Measurements from ENCODE around the gene ATP10B. TPM values are rescaled to one million over a fixed set of nuclear protein-coding genes. Genes with fewer than 3 reads are reported as not detected.
A peak's percentile ranks its signal among the peaks of the same experiment; 100 is the strongest.
"Not testable (repeated sequence)": the region's sequence is repeated elsewhere in the genome, so short reads cannot be mapped to it uniquely, and the experiment has no call there.

The ATP10B gene
- polyA plus RNA-seq, 1 donor (not counting 4 experiments of a cell fraction or from before 2014, with no cell fraction given): 0.25 TPM

DNA sequence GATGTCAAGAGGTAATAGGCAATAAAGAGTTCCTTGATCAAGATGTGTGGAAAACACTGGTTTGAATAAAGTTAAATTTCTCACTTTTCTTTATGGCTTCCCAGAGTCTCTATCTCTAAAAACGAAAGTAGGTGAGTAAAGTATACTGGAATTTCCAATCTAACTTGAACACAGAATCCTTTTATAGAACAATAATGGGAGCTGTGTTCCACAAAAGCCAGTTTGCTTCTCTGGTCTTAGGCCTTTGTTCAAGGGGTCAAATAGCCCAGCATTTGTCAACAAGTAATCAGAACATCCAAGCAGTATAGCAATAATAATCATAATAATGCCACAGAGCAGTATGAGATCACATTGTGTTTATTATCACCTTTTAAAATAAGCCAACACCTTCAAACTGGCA is 20.2 kb downstream of the ATP10B start:
- Histone ChIP-seq H3K9ac (ENCODE audit: control insufficient read depth, extremely low read depth, insufficient read depth, low read length) (no peak overlapping the region), H3K9me3 (ENCODE audit: control insufficient read depth, low read depth, low read length) (peaks cover 7% of the 10 kb centered on the region), H3K36me3 (ENCODE audit: control insufficient read depth in 2 of 2, extremely low read depth in 1 of 2, insufficient read depth in 2 of 2, low read length in 2 of 2) (no peaks in the 10 kb centered on the region), H3K9me1 (ENCODE audit: control insufficient read depth, extremely low read depth, insufficient read depth, low read length) (no peaks in the 10 kb centered on the region), H3K4me1 (ENCODE audit: control insufficient read depth, extremely low read depth, insufficient read depth, low read length) (peaks cover 7% of the 10 kb centered on the region), H3K79me2 (ENCODE audit: control insufficient read depth, insufficient read depth, low read length) (no peaks in the 10 kb centered on the region), H3K4me2 (ENCODE audit: control insufficient read depth, extremely low read depth, insufficient read depth, low read depth, low read length) (no peak overlapping the region), H4K20me1 (ENCODE audit: control insufficient read depth, extremely low read depth, insufficient read depth, low read length) (no peaks in the 10 kb centered on the region), H3K27ac (ENCODE audit: control insufficient read depth, insufficient read depth, low read length) (no peak overlapping the region), H2AFZ (ENCODE audit: control insufficient read depth, low read length) (no peak overlapping the region), H3K27me3 (ENCODE audit: control insufficient read depth, extremely low read depth, insufficient read depth, low read length) (no peaks in the 10 kb centered on the region), H3K4me3 (ENCODE audit: control insufficient read depth in 2 of 3, extremely low read depth in 1 of 3, insufficient read depth in 2 of 3, low read depth in 1 of 3, low read length in 3 of 3) (no peak overlapping the region)
- TF ChIP-seq EZH2 (IDR thresholded peaks at IDR 0.05; ENCODE audit: low read length): no peak
- TF ChIP-seq, protein P1, sequence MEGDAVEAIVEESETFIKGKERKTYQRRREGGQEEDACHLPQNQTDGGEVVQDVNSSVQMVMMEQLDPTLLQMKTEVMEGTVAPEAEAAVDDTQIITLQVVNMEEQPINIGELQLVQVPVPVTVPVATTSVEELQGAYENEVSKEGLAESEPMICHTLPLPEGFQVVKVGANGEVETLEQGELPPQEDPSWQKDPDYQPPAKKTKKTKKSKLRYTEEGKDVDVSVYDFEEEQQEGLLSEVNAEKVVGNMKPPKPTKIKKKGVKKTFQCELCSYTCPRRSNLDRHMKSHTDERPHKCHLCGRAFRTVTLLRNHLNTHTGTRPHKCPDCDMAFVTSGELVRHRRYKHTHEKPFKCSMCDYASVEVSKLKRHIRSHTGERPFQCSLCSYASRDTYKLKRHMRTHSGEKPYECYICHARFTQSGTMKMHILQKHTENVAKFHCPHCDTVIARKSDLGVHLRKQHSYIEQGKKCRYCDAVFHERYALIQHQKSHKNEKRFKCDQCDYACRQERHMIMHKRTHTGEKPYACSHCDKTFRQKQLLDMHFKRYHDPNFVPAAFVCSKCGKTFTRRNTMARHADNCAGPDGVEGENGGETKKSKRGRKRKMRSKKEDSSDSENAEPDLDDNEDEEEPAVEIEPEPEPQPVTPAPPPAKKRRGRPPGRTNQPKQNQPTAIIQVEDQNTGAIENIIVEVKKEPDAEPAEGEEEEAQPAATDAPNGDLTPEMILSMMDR (optimal IDR thresholded peaks at IDR 0.05 in 1 of 3, IDR thresholded peaks at IDR 0.05 in 1 of 3, conservative IDR thresholded peaks at IDR 0.05 in 1 of 3; ENCODE audit: extremely low read depth in 1 of 3, insufficient read depth in 2 of 3, low read length in 3 of 3): no peak
- DNase-seq (ENCODE audit: low read depth, low spot score) (no peak), FAIRE-seq (no peak)
- dilution Hi-C loops (cut with MboI; ENCODE audit: extremely low pct_ligation_motif_present, low sequenced_read_pairs): no loop called here

DNA sequence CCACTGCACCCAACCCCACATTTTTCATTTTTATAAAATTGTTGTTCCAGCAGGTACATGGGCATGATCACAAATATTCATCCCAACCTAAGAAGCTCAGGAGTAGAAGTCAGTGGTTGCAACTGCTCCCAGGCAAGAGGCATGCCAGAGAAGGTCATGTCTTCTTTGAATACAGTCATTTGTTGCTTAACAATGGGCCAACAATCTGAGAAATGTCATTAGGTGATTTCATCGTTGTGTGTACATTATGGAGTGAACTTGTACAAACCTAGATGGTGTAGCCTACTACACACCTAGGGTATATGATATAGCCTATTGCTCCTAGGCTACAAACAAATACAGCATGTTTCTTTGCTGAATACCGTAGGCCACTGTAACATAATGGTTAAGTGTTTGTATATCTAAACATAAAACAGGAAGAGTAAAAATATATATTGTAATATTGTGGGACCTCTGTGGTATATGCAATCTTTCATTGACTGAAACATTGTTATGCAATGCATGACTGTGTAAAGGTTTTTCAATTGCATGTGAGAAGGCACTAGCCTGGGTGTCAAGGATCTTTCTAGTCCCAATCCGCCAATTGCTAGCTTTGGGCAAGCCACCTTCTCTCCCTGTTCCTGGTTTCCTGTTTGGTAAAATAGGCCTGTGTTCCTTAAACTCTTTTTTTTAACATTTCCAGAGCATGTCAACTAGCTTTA is 27.6 kb downstream of the ATP10B start:
- dilution Hi-C loops (cut with MboI; ENCODE audit: extremely low pct_ligation_motif_present, low sequenced_read_pairs): no loop called here

DNA sequence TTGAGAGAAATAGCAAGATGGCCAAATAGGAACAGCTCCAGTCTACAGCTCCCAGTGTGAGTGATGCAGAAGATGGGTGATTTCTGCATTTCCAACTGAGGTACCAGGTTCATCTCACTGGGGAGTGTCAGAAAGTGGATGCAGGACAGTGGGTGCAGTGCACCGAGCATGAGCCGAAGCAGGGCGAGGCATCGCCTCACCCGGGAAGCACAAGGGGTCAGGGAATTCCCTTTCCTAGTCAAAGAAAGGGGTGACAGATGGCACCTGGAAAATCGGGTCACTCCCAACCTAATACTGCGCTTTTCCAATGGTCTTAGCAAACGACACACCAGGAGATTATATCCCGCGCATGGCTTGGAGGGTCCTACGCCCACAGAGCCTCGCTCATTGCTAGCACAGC is 39.0 kb downstream of the ATP10B start:
- H4K20me1 ChIP-seq (ENCODE audit: control insufficient read depth, extremely low read depth, insufficient read depth, low read length); H3K27me3 ChIP-seq (ENCODE audit: control insufficient read depth, extremely low read depth, insufficient read depth, low read length); dilution Hi-C loops (cut with MboI; ENCODE audit: extremely low pct_ligation_motif_present, low sequenced_read_pairs); DNase-seq (ENCODE audit: low read depth, low spot score); H3K4me2 ChIP-seq (ENCODE audit: control insufficient read depth, extremely low read depth, insufficient read depth, low read depth, low read length); H3K9ac ChIP-seq (ENCODE audit: control insufficient read depth, extremely low read depth, insufficient read depth, low read length); H3K79me2 ChIP-seq (ENCODE audit: control insufficient read depth, insufficient read depth, low read length); H3K9me1 ChIP-seq (ENCODE audit: control insufficient read depth, extremely low read depth, insufficient read depth, low read length); FAIRE-seq; H2AFZ ChIP-seq (ENCODE audit: control insufficient read depth, low read length); H3K36me3 ChIP-seq (ENCODE audit: control insufficient read depth in 2 of 2, extremely low read depth in 1 of 2, insufficient read depth in 2 of 2, low read length in 2 of 2); H3K9me3 ChIP-seq (ENCODE audit: control insufficient read depth, low read depth, low read length); H3K4me1 ChIP-seq (ENCODE audit: control insufficient read depth, extremely low read depth, insufficient read depth, low read length); H3K27ac ChIP-seq (ENCODE audit: control insufficient read depth, insufficient read depth, low read length); H3K4me3 ChIP-seq (ENCODE audit: control insufficient read depth in 2 of 3, extremely low read depth in 1 of 3, insufficient read depth in 2 of 3, low read depth in 1 of 3, low read length in 3 of 3): not testable (repeated sequence)

More for the DNA sequence above, 27.6 kb downstream of the ATP10B start:
- Histone ChIP-seq H3K27ac (ENCODE audit: control insufficient read depth, insufficient read depth, low read length) (no peak overlapping the region), H2AFZ (ENCODE audit: control insufficient read depth, low read length) (no peak overlapping the region), H4K20me1 (ENCODE audit: control insufficient read depth, extremely low read depth, insufficient read depth, low read length) (no peaks in the 10 kb centered on the region), H3K9me3 (ENCODE audit: control insufficient read depth, low read depth, low read length) (no peaks in the 10 kb centered on the region), H3K27me3 (ENCODE audit: control insufficient read depth, extremely low read depth, insufficient read depth, low read length) (no peaks in the 10 kb centered on the region), H3K4me1 (ENCODE audit: control insufficient read depth, extremely low read depth, insufficient read depth, low read length) (no peaks in the 10 kb centered on the region), H3K9me1 (ENCODE audit: control insufficient read depth, extremely low read depth, insufficient read depth, low read length) (no peaks in the 10 kb centered on the region), H3K36me3 (ENCODE audit: control insufficient read depth in 2 of 2, extremely low read depth in 1 of 2, insufficient read depth in 2 of 2, low read length in 2 of 2) (no peaks in the 10 kb centered on the region), H3K9ac (ENCODE audit: control insufficient read depth, extremely low read depth, insufficient read depth, low read length) (no peak overlapping the region), H3K4me2 (ENCODE audit: control insufficient read depth, extremely low read depth, insufficient read depth, low read depth, low read length) (no peak overlapping the region), H3K4me3 (ENCODE audit: control insufficient read depth in 2 of 3, extremely low read depth in 1 of 3, insufficient read depth in 2 of 3, low read depth in 1 of 3, low read length in 3 of 3) (no peak overlapping the region), H3K79me2 (ENCODE audit: control insufficient read depth, insufficient read depth, low read length) (no peaks in the 10 kb centered on the region)
- TF ChIP-seq, protein P1 (optimal IDR thresholded peaks at IDR 0.05 in 1 of 3, IDR thresholded peaks at IDR 0.05 in 1 of 3, conservative IDR thresholded peaks at IDR 0.05 in 1 of 3; ENCODE audit: extremely low read depth in 1 of 3, insufficient read depth in 2 of 3, low read length in 3 of 3): no peak
- no peak for TF ChIP-seq EZH2 (IDR thresholded peaks at IDR 0.05; ENCODE audit: low read length)
- FAIRE-seq: peak; percentile 13
- no peak for DNase-seq (ENCODE audit: low read depth, low spot score)

All from keratinocyte (primary cell).